Heart left ventricle (tissue), 13 donors: ENCODE measurements around the gene TAMALIN.

Experiments used
- CTCF ChIP-seq, 12 donors: fragments of 200-600 bp; sonication (generic) in 4 of 12; IDR thresholded peaks; one replicate each; pipeline versions ENCODE4 v1.5.0 to v1.8.0; 2018 to 2022; ENCODE audit warnings: antibody characterized with exemption in 12 of 12, mild to moderate bottlenecking in 5 of 12
- POLR2A ChIP-seq, 2 donors: fragments of 450-650 bp; IDR thresholded peaks; one replicate each; pipeline ENCODE4 v1.6.1; 2017; ENCODE audit warnings: antibody characterized with exemption in 2 of 2, mild to moderate bottlenecking in 2 of 2, moderate library complexity in 2 of 2
- donor health status: ischemic (EF 13 %, LVEDD 7.1; RV severe dilation, severe dysfunction).
- donor health status: DM: no; HTN: yes; CAD: no.
- donor health status: DM: no; HTN: no; CAD: no.
- donor health status: ischemic (EF 25% LVEDD 6.9; RV normal size, moderate dysfunction).
- donor health status: ischemic (EF 25% LVEDD 5.7; RV mildly dilated, moderate dysfunction).
- donor health status: ischemic (EF 35%, LVEDD 5.7; RV mildly dilated, moderate dysfunction).
- donor health status: nonischemic (EF 11% LVEDD 7.7; RV severe dilation, severe dysfunction).
- donor health status: DM: yes; HTN: yes; CAD: no.
- donor health status: PGD.
- donor health status: ischemic (EF 29% LVEDD 5.4; RV normal size, mild dysfunction).
- donor health status: nonischemic (EF 23%, LVEDD 6.1; RV moderate dilation, normal function).

- no peak for TF ChIP-seq CTCF (IDR thresholded peaks at IDR 0.05)
- TF ChIP-seq POLR2A (IDR thresholded peaks at IDR 0.05), result no peak
These were observed 32.1 kb upstream of the TAMALIN start for GRCh38 chr12:51974646-51975045.
